ENCODE measurements around the gene ROR1.

- TF ChIP-seq EZH2 (optimal IDR thresholded peaks at IDR 0.05; ENCODE audit: low read depth, low read length) (no peak), EZH2phosphoT487 (IDR thresholded peaks at IDR 0.05; ENCODE audit: low read length) (no peak)
- TF ChIP-seq, protein P1, sequence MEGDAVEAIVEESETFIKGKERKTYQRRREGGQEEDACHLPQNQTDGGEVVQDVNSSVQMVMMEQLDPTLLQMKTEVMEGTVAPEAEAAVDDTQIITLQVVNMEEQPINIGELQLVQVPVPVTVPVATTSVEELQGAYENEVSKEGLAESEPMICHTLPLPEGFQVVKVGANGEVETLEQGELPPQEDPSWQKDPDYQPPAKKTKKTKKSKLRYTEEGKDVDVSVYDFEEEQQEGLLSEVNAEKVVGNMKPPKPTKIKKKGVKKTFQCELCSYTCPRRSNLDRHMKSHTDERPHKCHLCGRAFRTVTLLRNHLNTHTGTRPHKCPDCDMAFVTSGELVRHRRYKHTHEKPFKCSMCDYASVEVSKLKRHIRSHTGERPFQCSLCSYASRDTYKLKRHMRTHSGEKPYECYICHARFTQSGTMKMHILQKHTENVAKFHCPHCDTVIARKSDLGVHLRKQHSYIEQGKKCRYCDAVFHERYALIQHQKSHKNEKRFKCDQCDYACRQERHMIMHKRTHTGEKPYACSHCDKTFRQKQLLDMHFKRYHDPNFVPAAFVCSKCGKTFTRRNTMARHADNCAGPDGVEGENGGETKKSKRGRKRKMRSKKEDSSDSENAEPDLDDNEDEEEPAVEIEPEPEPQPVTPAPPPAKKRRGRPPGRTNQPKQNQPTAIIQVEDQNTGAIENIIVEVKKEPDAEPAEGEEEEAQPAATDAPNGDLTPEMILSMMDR (IDR thresholded peaks at IDR 0.05; ENCODE audit: low read length) = no peak
These were observed 140.9 kb downstream of the ROR1 start for GRCh38 chr1:63914706-63915105.
